AG04450 (cell line): Measurements from ENCODE around the gene ALG13. TPM values are rescaled to one million over a fixed set of nuclear protein-coding genes. Genes with fewer than 3 reads are reported as not detected.
"Not testable (repeated sequence)": the region's sequence is repeated elsewhere in the genome, so short reads cannot be mapped to it uniquely, and the experiment has no call there.

ENCODE experiments used
- CTCF ChIA-PET: fragments of 300-600, 350-600 bp; formaldehyde crosslinking; extraction: SDS; loops from one replicate; lab custom pipeline; 2022; ENCODE audit warnings: antibody characterized with exemption, inconsistent platforms; lab: Charles Lee
- POLR2A ChIA-PET: fragments of 350-600 bp; formaldehyde crosslinking; extraction: SDS; loops from one replicate; lab custom pipeline; 2021; ENCODE audit warnings: antibody characterized with exemption, inconsistent platforms; lab: Yijun Ruan, JAX
- DNase-seq: peaks from one replicate; pipeline ENCODE4 v3.0.0-alpha.2; 2011; ENCODE audit warnings: low read depth, low spot score
- H3K27ac ChIP-seq: one replicate; pipeline ENCODE4 v1.5.1; 2012; ENCODE audit warnings: low read depth, low read length, control low read depth
- H3K27me3 ChIP-seq: one replicate; pipeline ENCODE4 v1.6.0; 2012; ENCODE audit warnings: low read length; ENCODE audit not compliant: control insufficient read depth, insufficient read depth
- H3K4me3 ChIP-seq: 2 replicates; pipeline ENCODE4 v1.5.1; 2011; ENCODE audit warnings: mild to moderate bottlenecking, low read depth, low read length, control low read depth
- H3K9me3 ChIP-seq: 2 replicates; pipeline ENCODE4 v1.5.1; 2012; ENCODE audit warnings: low read length; ENCODE audit not compliant: control insufficient read depth, insufficient read depth
- polyA minus RNA-seq: library from RNA; depleted of rRNA, polyadenylated mRNA; stranded (reverse); fragments of >200 nt; gene quantifications from 2 replicates; pipeline ENCODE4 v1.2.3, GENCODE V29; 2011; rRNA and poly(A)+ RNA removed
- polyA plus RNA-seq: library from polyadenylated mRNA; depleted of rRNA; stranded (reverse); fragments of >200 nt; gene quantifications from 2 replicates; pipeline ENCODE4 v1.2.3, GENCODE V29; 2011; rRNA removed
- TF ChIP-seq, protein P1 (sequence below): IDR thresholded peaks from 2 replicates; pipeline ENCODE4 v1.5.1; 2011; ENCODE audit warnings: low read depth, low read length, control low read depth, inconsistent platforms

Gene ALG13
- polyA plus RNA-seq (68.1 and 74.2 TPM in 2 replicates), polyA minus RNA-seq (54.8 and 57.0 TPM in 2 replicates)

- DNase-seq: peak; percentile 63
- no peaks in the 10 kb centered on the region; the same call in 1 of the 2 replicates for H3K9me3 ChIP-seq
- TF ChIP-seq, protein P1, sequence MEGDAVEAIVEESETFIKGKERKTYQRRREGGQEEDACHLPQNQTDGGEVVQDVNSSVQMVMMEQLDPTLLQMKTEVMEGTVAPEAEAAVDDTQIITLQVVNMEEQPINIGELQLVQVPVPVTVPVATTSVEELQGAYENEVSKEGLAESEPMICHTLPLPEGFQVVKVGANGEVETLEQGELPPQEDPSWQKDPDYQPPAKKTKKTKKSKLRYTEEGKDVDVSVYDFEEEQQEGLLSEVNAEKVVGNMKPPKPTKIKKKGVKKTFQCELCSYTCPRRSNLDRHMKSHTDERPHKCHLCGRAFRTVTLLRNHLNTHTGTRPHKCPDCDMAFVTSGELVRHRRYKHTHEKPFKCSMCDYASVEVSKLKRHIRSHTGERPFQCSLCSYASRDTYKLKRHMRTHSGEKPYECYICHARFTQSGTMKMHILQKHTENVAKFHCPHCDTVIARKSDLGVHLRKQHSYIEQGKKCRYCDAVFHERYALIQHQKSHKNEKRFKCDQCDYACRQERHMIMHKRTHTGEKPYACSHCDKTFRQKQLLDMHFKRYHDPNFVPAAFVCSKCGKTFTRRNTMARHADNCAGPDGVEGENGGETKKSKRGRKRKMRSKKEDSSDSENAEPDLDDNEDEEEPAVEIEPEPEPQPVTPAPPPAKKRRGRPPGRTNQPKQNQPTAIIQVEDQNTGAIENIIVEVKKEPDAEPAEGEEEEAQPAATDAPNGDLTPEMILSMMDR: peak; percentile 73
- peak within 1 kb of the TSS; percentile 99 for H3K27ac ChIP-seq
- H3K4me3 ChIP-seq: peak within 1 kb of the TSS; percentile 78
- H3K27me3 ChIP-seq: no peaks in the 10 kb centered on the region
- CTCF ChIA-PET: interaction anchor here (0.6 to 1.6 kb wide), 4 partner anchors 9 to 1162 kb away, joined by 3 to 8 read pairs (median 6); no protein-coding TSS in a partner anchor
- POLR2A ChIA-PET: interaction anchor here (1.0 to 1.3 kb wide), 2 partner anchors 19 to 1160 kb away, joined by 4 to 6 read pairs; partner anchors contain the start of gene AMOT
These were observed at the start of gene ALG13 for GRCh38 chrX:111680988-111681779. Gene ALG13 (plus strand): TSS chrX:111681170. CDS start chrX:111681219, 49 bp downstream.

GRCh38 chrX:111634823-111635729 is 45.9 kb upstream of the ALG13 start:
- POLR2A ChIA-PET: no interaction called here
- no peak for DNase-seq

DNA sequence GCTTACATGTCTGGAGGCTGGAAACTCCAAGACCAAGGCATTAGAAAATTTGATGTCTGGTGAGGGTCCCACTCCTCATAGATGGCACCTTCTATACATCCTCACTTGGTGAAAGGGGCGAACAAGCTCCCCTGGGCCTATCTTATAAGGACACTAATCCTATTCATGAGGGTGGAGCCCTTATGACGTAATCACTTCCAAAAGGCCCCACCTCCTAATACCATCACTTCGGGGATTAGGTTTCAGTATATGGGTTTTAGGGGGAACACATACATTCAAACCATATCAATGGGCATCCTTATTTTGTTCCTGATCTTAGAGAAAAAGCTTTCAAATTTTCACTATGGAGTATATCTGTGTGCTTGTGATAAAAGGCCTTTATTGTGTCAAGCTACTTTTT is 39.0 kb upstream of the ALG13 start:
- no peaks in the 10 kb centered on the region for H3K9me3 ChIP-seq
- ChIA-PET POLR2A (no interaction called here), CTCF (no interaction called here)
- TF ChIP-seq, protein P1: no peak
- H3K27me3 ChIP-seq: no peaks in the 10 kb centered on the region
- H3K27ac ChIP-seq: no peak overlapping the region
- H3K4me3 ChIP-seq: no peak overlapping the region
- DNase-seq: no peak

More at GRCh38 chrX:111634823-111635729, 45.9 kb upstream of the ALG13 start:
- TF ChIP-seq, protein P1: no peak
- Histone ChIP-seq H3K4me3 (no peak overlapping the region), H3K27me3 (no peaks in the 10 kb centered on the region), H3K9me3 (no peaks in the 10 kb centered on the region), H3K27ac (no peak overlapping the region)
- CTCF ChIA-PET: no interaction called here

- H3K9me3 ChIP-seq, CTCF ChIA-PET, H3K4me3 ChIP-seq, DNase-seq, H3K27me3 ChIP-seq, H3K27ac ChIP-seq, POLR2A ChIA-PET: not testable (repeated sequence)
These were observed 35.8 kb upstream of the ALG13 start for GRCh38 chrX:111645165-111645564.

GRCh38 chrX:111645607-111646006 is 35.4 kb upstream of the ALG13 start:
- Histone ChIP-seq H3K27me3 (no peaks in the 10 kb centered on the region), H3K27ac (no peak overlapping the region), H3K9me3 (no peaks in the 10 kb centered on the region), H3K4me3 (no peak overlapping the region)
- TF ChIP-seq, protein P1: no peak
- CTCF ChIA-PET: no interaction called here
- DNase-seq: no peak
- POLR2A ChIA-PET: no interaction called here
